ENCODE measurements around the gene FGFR1OP2. TPM values are rescaled to one million over a fixed set of nuclear protein-coding genes. Genes with fewer than 3 reads are reported as not detected.

Gene FGFR1OP2
- total and polyA plus RNA-seq, 2 of the 4 experiments (the other 2 are of a cell fraction): 26.7 to 31.0 TPM

DNA sequence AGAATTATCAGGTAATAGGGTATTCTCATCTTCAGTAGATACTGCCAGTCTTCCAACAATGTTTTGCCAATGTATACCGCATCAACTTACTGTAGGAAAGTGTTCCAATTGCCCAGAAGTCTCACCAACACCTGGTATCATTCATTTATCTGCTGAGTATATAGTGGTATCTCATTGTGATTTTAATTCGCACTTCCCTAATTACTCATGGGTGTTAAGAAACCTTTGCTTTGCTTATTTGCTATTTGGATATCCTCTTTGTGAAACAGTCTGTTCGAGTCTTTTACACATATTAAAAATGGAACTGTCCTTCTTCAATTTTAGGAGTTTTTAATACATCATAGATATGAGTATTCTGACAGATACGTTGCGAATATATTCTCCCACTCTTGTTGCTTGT lies 69.8 kb downstream of the FGFR1OP2 start:
- Histone ChIP-seq H4K91ac (ENCODE audit: insufficient read depth, low read depth, low read length) (no peak overlapping the region), H3K4me1 (ENCODE audit: control insufficient read depth, insufficient read depth, low read length) (no peaks in the 10 kb centered on the region), H3K4ac (ENCODE audit: low read depth, low read length) (no peak overlapping the region), H4K8ac (ENCODE audit: low read depth in 2 of 2, low read length in 2 of 2) (no peak overlapping the region), H3K56ac (ENCODE audit: extremely low read depth, insufficient read depth, low read length) (no peak overlapping the region), H4K5ac (ENCODE audit: low read depth, low read length) (no peak overlapping the region), H2BK20ac (ENCODE audit: low read depth, low read length) (no peak overlapping the region), H3K23ac (ENCODE audit: low read depth, low read length) (no peak overlapping the region), H3K79me1 (ENCODE audit: low read depth in 1 of 2, low read length in 2 of 2) (peaks cover 13 to 35% of the 10 kb centered on the region in 2 experiments), H3K4me3 (ENCODE audit: insufficient read depth, low read depth, low read length) (no peak overlapping the region), H3K9me1 (ENCODE audit: insufficient read depth, low read length) (0 out of 2 replicates have a peak, but pooled peaks cover 6% of the 10 kb centered on the region), H3K14ac (replicated peaks; ENCODE audit: low read depth, low read length) (no peak overlapping the region), H2BK15ac (ENCODE audit: low read depth, low read length) (no peak overlapping the region), H3K4me2 (ENCODE audit: low read depth, low read length) (no peak overlapping the region), H2AFZ (replicated peaks; ENCODE audit: low read length, poor library complexity) (no peak overlapping the region), H3K27me3 (ENCODE audit: control insufficient read depth, insufficient read depth, low read length) (no peaks in the 10 kb centered on the region), H3K9ac (ENCODE audit: low read depth, low read length) (no peak overlapping the region), H2AK5ac (ENCODE audit: low read depth, low read length) (no peak overlapping the region), H3K18ac (ENCODE audit: low read depth, low read length) (no peak overlapping the region), H3K27ac (ENCODE audit: insufficient read depth, low read length) (no peak overlapping the region), H2BK120ac (ENCODE audit: low read depth, low read length) (no peak overlapping the region), H2AK9ac (replicated peaks; ENCODE audit: low read depth, low read length, poor library complexity) (no peak overlapping the region), H4K20me1 (ENCODE audit: insufficient read depth, low read length) (no peaks in the 10 kb centered on the region; the same call in none of the 2 replicates), H3K36me3 (ENCODE audit: control insufficient read depth, insufficient read depth, low read length) (no peaks in the 10 kb centered on the region), H3K9me3 (ENCODE audit: control insufficient read depth, insufficient read depth, low read length) (no peaks in the 10 kb centered on the region), H2BK5ac (ENCODE audit: low read depth, low read length, poor library complexity, severe bottlenecking) (no peak overlapping the region)
- intact Hi-C loops (cut with micrococcal nuclease) (no loop called here), dilution Hi-C loops (cut with HindIII; ENCODE audit: low sequenced_read_pairs, unreplicated experiment) (no loop called here), in situ Hi-C loops (cut with MboI; ENCODE audit: low sequenced_read_pairs) (no loop called here)
- no peak for DNase-seq
- ChIA-PET CTCF (no interaction called here), POLR2A (ENCODE audit: unreplicated experiment) (no interaction called here)
- no peak for ATAC-seq (ENCODE audit: low read depth)
- TF ChIP-seq CTCF (conservative IDR thresholded peaks at IDR 0.05; ENCODE audit: low read depth, low read length) (no peak), NFE2L2 (IDR thresholded peaks at IDR 0.05; ENCODE audit: low read depth, low read length) (no peak), ELK1 (IDR thresholded peaks at IDR 0.05; ENCODE audit: borderline replicate concordance, low read depth, low read length) (no peak), CEBPB (IDR thresholded peaks at IDR 0.05; ENCODE audit: low read depth, low read length) (no peak), SMC3 (IDR thresholded peaks at IDR 0.05; ENCODE audit: low read depth, low read length) (no peak), BHLHE40 (IDR thresholded peaks at IDR 0.05; ENCODE audit: low read depth, low read length) (no peak), POLR2A (IDR thresholded peaks at IDR 0.05; ENCODE audit: low read depth, low read length) (no peak), RFX5 (IDR thresholded peaks at IDR 0.05; ENCODE audit: low read depth, low read length) (no peak), MAZ (IDR thresholded peaks at IDR 0.05; ENCODE audit: borderline replicate concordance, low read depth, low read length) (no peak), RAD21 (IDR thresholded peaks at IDR 0.05; ENCODE audit: low read length) (no peak), FOS (IDR thresholded peaks at IDR 0.05; ENCODE audit: low read depth, low read length) (no peak), RCOR1 (IDR thresholded peaks at IDR 0.05; ENCODE audit: insufficient replicate concordance, low read length) (no peak), MXI1 (IDR thresholded peaks at IDR 0.05; ENCODE audit: borderline replicate concordance, low read depth, low read length) (no peak), CHD1 (IDR thresholded peaks at IDR 0.05; ENCODE audit: low read depth, low read length) (no peak), MAFK (IDR thresholded peaks at IDR 0.05; ENCODE audit: low read depth, low read length) (no peak)
- TF ChIP-seq, protein P1, sequence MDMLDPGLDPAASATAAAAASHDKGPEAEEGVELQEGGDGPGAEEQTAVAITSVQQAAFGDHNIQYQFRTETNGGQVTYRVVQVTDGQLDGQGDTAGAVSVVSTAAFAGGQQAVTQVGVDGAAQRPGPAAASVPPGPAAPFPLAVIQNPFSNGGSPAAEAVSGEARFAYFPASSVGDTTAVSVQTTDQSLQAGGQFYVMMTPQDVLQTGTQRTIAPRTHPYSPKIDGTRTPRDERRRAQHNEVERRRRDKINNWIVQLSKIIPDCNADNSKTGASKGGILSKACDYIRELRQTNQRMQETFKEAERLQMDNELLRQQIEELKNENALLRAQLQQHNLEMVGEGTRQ (IDR thresholded peaks at IDR 0.05; ENCODE audit: low read depth, low read length): no peak
- BruUV-seq (replicated peaks): no TSS peak
- WGBS, 2 experiments (ENCODE audit: extremely low coverage in 2 of 2, insufficient read length in 1 of 2): no CpG with 5 or more reads among the region's 5 CpGs

Measured in IMR-90 (cell line).